Peyer's patch (tissue), 4 donors: ENCODE data around the gene BABAM1.

Experiments
- CTCF ChIP-seq, 6 experiments: fragments of 450-650 bp in 4 of 6; fragments of 200-600 bp in 2 of 6; sonication (generic) in 1 of 6; IDR thresholded peaks; one replicate each; pipeline ENCODE4 v1.5.1; 2017 to 2019; ENCODE audit warnings: antibody characterized with exemption in 6 of 6, mild to moderate bottlenecking in 3 of 6, moderate library complexity in 1 of 6
- POLR2A ChIP-seq, 2 donors: fragments of 450-650 bp; IDR thresholded peaks; one replicate each; pipeline ENCODE4 v1.5.1; 2017; ENCODE audit warnings: antibody characterized with exemption in 2 of 2, mild to moderate bottlenecking in 2 of 2, moderate library complexity in 2 of 2

DNA sequence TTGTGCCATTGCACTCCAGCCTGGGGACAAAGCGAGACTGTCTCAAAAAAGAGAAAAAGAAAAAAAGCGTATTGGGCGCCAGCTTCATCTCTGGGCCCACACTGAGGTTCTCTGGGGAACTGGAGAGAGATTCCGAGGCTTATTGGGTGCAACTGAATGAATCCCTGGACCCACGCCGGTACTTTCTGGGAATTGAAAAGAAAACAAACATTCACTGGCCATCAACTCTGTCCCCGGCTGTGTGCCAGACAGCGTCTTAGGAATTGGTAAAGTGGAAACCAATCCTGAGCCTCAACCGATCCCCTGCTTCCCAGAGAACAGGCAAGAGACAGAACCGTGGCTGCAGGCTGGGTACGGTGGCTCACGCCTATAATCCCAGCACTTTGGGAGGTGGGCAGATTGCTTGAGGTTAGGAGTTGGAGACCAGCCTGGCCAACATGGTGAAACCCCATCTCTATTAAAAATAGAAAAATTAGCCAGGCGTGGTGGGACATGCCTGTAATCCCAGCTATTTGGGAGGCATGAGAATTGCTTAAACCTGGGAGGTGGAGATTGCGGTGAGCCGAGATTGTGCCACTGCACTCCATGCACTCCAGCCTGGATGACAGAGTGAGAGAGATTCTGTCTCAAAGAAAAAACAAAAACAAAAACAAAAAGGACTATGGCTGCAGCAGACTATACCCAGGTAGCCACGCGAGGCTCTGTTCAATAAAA is 58.8 kb downstream of the BABAM1 start:
- no peak for TF ChIP-seq CTCF (IDR thresholded peaks at IDR 0.05)
- TF ChIP-seq POLR2A (IDR thresholded peaks at IDR 0.05) = no peak
